Ovary (tissue), 3 donors: Measurements from ENCODE around the gene CHST12.

Experiments used
- CTCF ChIP-seq, 3 donors: fragments of 450-650 bp in 2 of 3; fragments of 200-600 bp in 1 of 3; IDR thresholded peaks; one replicate each; pipeline versions ENCODE4 v1.5.1 to v1.8.0; 2016 to 2022; ENCODE audit warnings: antibody characterized with exemption in 3 of 3, mild to moderate bottlenecking in 1 of 3
- EP300 ChIP-seq: sonication (generic); formaldehyde crosslinking; IDR thresholded peaks from one replicate; pipeline ENCODE4 v1.6.1; 2017; ENCODE audit warnings: antibody characterized with exemption
- donor health status: DM: no; HTN: no; CAD: no.

- TF ChIP-seq CTCF (IDR thresholded peaks at IDR 0.05) (no peak), EP300 (no peak)
Measured at GRCh38 chr7:2393706-2394105, 9.7 kb upstream of the CHST12 start.
